ENCODE measurements around the gene FAM83C.

The FAM83C gene

DNA sequence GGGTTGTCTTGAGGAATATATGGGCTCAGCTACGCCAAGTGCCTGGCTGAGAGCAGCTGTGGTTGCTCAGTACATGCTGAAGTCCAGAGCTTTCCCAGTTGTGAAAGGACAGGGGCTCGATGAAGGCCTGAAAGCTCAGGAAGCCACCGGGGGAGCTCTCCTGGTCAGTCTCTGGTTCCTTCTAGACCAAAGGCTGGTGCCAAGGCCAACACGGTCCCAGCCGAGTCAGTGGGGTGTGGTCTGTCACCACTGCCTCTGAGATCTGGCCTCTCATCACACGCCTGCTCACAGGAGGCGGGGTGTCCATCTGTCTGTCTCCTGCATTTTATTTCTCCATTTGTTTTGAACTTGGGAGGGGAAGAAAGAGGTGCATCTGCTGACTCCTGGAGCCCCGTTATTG lies 4.9 kb upstream of the FAM83C start:
- DNase-seq: no peak

DNA sequence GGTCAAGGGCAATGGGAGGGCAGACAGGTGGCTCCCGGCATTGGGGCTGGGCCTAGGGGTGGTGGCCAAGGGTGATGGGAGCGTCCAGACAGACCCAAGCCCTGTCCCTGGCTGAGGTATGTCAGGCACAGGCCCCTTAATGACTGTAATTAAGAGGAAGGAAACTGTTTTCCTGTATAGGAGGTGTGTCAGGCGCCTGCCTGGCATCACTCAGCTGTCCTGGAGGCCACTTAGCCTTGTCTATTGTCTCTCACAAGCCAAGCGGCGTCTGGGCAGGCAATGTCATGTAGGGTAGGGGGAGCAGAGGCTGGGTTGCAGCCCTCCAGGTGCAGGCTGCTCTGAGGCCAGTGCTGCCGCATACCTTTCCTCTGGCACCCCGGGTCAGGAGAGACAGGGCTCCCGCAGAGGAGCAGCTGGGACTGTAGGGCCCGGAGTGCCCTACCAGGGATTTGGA lies 3.9 kb upstream of the FAM83C start:
- DNase-seq: peak in 1 of 2 experiments; percentile 35

DNA sequence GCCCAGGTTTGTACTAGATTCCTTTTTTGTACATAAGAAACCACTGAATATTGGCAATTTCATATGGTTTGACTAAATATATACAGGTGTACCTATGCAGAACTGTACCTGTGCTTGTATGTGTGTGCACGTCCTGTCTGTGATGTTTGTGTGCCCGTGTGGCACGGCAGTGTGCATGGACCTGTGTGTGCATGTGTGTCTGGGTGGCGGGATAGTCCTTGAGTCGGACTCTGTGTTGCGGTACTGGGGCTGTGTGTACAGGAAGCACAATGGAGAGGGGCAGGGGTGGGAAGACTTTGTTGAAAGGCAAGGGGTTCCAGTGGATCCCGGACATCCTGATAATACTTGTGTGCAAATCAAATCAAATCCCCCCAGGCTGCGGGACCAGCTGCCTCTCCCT lies 3.4 kb upstream of the FAM83C start:
- no peak for DNase-seq

DNA sequence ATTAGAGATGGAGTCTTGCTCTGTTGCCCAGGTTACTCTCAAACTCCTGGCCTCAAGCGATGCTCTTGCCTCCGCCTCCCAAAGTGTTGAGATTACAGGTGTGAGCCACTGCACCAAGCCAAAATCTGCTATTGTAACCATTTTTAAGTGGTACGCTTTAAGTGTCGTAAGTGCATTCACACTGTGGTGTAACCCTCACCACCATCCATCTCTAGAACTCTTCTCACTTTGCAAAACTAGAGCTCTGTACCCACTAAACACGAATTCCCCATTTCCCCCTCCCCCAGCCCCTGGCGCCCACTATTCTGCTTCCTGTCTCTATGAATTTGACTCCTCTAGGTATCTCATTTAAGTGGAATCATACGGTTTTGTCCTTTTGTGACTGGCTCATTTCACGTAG lies 2.8 kb upstream of the FAM83C start:
- DNase-seq: no peak

DNA sequence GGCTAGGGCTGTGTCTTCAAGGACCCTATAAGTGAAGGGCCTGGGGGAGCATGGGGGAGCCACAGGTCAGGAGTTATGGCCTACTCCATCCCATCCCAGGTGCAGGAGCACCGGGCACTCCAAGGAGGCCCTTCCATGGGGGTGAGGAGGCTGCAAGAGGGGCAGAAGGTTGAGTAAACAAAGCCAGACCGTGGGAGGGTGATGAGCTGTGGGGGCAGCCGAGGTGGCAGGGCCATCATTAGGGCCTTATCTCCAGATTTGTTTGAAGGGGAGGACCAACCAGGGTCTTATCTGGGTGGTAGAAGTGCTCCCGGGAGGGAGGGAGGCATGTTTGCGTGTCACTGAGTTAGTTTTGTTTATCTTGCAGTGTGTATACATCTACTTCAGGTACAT lies 2.1 kb upstream of the FAM83C start:
- no peak for DNase-seq

DNA sequence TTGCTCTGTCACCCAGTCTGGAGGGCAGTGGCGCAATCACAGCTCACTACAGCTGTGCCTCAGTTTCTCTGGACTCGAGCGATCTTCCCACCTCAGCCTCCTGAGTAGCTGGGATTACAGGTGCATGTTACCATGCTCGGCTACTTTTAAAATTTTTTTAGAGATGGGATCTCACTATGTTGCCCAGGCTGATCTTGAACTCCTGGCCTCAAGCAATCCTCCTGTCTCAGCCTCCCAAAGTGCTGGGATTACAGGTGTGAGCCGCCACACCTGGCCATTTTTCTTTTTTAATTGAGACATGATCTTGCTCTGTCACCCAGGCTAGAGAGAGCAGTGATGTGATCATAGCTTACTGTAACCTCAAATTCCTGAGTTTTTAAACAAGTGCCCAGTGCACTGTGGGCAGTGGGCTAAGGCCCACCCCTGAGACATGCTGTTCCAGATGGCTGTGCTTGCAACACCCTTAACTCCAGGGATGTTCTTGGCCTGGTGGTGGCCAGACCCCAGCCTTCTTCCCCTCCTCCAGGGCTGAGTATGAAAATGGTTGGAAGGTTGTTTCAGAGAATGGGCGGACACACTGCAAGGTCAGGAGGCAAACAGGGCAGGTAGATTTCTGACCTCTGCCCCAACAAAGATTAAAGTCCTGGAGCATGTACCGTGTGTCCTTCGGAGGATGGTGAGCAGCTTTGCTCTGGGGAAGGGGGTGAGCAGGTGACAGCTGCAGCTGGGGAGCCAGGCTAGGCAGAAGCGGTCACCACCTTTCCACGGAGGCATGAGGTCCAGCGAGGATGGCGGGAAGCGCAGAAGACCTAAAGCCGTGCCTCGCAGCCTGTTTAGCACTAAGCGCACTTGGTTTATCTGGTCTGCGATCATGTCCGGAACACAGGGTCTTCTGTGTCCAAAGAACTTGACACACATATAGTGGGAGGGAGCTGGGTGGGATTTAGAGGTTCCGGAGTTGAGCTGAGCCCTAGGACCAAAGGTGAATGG lies 1.4 kb upstream of the FAM83C start:
- DNase-seq: no peak

DNA sequence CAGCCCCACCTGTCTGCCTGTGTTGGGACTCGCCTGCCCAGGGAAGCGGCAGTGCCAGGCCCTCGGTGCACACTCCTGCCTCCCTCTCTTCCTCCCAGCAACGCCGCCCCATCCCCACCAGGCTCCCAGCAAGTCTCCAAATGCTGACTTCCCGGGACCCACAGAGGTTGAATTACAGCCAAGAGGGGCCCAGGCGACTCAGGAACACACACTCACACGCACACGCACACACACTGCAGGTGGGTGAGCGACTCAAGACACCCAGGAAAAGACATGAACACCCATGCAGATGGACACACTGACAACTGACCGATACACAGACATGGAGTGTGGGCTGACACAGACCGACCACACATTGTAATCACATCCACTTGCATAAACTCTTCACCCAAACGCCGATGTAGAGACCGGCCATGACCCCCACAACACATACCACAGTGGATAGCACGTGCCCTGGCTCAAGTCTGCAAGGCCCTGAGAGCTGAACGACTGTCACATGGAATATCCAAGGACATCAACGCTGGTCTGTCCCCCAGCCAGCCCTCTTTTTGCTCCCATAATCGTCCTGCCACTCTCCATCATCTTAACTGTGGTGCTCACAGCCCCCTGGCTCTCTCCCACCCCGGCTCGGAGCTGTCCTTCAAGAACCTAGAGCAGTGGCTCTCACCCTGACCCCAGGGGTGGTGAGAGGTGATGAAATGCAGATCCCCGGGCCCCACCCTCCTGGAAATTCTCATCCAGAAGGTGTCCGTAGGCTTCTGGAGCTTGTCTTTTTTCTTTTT lies 470 bp upstream of the FAM83C start:
- no peak for DNase-seq

DNA sequence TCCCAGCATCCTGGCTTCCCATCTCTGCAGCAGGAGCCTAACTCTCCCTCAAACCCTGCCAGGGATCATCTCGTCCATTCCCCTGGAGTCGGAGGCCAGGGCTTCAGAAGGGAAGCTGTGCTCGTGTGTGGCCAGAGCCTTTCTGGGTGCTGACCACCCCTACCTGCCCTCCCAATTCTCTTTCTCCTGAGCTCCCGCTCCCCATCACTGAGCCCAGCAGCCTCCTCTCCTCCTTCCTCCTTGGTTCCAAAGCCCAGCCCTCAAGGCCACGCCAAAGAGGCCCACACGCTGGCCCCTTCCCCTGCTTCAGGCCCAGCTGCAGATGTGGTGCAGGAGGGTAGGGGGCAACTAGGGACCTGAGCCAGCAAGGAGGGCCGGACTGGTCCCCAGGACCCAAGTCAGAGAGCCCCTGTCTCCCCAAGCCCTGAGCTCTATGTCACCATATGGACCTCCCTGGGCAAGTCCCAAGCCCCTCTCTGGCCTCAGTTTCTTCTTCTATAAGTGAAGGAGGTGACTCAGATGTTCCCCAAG lies 1.3 kb downstream of the FAM83C start:
- no peak for DNase-seq

DNA sequence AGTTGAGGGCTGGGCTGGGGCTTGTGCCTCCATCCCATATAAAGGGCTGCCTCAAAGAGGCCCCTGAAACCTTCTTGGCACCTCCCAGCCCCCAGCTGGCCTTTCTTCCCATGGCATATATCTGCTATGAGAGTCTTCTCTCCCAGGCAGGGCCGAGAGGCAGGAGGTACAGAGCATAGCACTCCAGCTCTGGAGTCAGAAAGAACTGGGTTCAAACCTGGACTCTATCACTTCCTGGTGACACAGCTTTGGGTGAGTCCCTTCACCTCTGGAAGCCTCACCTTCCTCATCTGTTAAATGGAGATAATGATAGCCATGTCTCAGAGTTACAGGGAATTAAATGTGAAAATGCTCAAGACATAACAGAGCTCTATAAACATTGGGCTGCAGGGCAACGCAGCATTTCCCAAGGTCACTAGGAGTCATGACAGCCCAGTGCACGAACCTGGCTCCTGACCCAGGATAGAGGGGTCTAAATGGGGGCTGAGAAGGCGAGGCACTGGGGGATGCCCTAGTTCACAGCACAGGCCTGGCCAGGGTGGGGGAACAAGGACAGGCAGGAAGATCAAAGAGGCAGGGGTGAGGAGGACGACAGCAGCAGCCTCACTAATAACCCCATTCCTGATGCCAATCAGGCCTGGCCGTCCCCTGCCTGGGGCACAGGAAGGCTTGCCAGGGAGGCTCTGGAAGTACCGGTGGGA lies 1.9 kb downstream of the FAM83C start:
- no peak for DNase-seq

DNA sequence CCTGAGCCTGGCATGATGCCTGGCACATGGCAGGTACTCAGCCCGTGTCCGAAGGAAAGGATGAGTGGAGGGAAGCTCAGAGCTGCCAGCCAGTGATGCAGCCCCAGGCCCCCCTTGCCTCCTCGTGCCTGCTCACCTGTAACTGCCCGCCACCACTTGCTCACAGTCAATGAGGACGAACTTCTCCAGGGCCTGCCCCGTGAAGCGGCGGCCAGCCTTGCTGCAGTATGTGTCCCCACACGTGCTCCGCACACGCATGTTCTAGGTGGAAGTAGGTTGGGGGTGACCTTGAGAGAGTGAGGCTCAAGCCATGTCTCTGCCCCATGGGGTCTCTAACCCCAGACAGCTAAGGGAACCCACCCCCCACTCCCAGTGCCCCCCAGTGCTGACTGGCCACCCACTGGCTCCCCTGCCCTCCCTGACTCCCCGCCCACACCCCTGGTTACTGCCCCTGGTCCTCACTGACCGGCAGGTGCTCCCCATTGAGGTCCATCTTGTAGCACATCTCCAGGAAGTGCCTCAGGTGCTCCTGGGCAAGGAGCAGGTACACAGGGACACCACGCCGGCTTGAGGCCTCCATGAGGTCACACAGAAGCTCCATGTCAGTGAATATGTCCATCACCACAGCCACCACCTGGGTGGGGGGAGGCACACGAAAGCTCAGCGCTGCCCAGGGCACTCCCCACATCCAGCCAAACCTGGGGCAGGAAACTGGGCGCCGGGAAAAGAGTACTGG lies 3.7 kb downstream of the FAM83C start:
- no peak for DNase-seq

DNA sequence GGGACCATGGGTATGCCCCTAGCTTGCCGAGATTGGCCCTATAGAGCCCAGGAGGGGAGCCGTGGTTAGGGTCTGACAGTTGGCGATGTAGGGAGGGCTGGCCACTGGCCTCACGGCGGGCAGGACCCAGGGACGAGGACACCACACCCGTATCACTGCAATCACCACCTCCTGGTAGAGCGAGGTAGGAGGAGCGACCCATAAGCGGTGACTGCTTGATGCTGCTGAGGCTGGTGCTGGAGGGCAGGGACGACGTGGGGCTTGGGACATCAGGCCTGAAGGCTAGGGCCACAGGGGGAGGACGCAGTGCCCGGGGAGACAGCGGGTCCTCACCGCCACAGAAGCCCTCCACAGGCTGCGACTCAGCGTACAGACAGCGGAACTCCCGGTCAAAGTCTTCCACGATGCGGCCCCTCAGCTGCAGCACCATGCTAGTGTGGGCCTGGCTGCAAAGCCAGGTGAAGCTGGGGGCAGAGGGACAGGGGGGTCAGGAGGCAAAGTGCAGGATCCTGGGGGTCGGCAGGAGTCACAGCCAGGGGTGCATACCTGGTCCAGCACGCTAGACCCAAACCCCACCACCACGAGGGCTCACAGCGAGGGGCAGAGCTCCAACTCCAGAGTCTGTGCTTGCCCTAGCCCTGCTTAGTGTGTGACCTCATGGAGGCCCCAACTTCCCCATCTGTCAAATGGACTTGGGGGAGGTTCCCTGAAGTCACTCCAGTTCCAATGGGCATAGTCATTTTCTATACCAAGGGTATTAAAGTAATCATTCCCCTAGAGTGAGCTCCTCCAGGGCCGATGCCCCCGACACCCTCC lies 4.5 kb downstream of the FAM83C start:
- DNase-seq: no peak

DNA sequence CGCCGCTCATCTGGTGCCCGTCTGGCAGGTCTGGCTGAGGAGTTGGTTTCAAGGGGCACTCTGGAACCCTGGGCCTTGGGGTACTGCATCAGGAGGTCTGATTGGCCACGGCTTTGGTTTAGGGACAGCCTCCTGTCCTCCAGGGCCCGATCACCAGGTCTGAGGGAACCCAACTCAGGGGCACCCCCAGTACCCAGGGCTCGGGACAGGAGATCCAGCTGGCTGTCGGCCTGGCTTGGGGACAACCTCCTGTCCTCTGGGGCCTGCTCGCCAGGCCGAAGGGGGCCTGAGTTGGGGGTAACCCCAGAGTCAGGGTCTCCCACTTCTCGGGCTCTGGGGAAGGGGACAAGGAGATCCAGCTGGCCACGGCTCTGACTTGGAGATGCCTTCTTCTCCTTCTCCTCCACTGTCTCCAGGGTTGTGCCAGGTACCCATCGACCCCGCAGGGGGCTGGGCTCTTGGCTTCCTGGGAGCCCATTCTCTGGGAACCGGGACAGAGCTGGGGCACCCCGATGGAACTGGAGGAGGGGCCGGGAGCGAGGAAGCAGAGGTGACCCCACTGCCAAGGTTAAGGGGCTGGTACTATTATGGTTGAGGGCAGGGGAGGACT lies 5.2 kb downstream of the FAM83C start:
- DNase-seq: no peak

DNA sequence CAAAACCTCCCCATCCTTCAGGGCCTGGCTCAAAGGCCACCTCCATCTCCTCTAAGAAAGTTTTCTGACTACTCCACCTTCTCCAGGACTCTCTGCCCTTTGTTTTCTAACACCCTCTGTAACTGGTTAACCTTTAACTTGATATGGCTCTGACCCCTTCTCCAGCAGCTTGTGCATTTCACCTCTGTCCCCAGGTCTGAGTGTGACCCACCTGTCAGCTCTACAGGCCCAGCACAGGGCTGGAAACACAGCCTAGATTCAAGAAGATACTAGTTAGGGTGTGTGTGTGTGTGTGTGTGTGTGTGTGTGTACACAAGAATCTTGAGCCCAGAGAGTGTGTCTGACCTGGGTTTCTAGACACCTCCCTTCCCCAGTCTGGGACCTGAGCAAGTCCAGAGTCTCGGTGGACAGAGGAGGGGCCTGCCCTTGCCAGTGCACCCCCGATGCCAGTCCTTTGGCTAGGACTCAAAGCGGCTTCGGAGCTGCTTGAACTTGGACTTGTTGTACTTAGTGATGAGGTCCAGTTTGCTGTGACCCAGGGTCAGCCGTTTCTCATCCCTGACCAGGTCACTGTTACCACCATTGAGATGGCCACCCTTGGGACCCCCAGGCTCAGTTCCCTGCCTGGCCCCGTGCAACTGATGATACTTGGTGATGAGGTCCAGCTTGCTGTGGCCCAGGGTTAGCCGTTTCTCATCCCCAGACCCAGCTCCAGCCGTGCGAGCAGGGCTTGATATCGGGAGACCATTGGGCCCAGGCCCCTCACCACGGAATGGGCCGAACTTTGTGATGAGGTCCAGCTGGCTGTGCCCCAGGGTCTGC lies 5.9 kb downstream of the FAM83C start:
- DNase-seq: no peak

DNA sequence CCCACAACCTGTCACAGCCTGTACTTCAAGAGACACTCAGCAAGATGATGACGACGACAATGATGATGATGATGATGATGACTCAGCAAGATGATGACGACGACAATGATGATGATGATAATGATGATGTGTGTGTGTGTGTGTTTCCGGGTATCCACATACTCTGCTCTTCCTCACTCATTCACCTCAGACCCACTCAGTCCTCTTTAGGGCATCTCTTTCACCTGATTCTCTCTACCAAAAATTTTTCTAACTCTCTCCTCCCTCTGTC lies 6.5 kb downstream of the FAM83C start:
- DNase-seq: no peak

DNA sequence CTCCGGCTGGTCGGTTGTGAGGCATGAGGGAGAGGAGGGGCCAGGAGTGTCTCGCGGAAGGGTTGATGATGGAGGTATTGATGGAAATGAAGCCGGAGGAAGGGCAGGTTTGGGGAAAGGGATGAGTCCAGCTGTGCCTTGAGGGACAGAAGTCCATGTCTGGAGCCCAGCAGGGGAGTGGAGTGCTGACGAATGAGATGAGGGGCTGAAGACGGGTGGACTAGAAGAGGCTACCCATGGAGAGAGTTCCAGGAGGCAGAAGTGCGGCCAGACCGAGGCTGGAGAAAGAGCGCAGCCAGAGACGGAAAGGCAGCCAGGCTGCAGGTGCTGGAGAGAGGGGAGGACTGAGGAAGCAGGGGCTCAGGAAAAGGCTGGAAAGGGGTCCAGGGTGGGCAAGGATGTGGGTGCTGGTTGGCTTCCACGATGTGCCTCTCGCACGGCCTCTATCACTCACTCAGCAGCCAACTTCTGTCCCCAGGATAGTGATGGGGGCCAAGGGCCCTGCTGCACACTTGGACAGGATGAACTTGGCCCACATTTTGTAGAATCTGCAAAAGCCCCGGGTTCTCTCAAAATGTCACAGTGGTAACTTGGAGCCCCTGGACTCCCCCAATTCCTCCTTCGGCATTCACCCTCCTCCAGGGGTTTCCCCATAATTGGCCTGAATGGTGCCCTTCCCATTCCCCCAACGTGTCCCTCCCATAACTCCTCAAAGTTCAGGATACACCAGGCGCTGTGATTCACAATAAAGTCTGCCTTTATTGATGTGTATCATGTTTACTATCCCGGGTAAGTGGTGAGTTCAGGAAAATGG lies 7.0 kb downstream of the FAM83C start:
- no peak for DNase-seq

DNA sequence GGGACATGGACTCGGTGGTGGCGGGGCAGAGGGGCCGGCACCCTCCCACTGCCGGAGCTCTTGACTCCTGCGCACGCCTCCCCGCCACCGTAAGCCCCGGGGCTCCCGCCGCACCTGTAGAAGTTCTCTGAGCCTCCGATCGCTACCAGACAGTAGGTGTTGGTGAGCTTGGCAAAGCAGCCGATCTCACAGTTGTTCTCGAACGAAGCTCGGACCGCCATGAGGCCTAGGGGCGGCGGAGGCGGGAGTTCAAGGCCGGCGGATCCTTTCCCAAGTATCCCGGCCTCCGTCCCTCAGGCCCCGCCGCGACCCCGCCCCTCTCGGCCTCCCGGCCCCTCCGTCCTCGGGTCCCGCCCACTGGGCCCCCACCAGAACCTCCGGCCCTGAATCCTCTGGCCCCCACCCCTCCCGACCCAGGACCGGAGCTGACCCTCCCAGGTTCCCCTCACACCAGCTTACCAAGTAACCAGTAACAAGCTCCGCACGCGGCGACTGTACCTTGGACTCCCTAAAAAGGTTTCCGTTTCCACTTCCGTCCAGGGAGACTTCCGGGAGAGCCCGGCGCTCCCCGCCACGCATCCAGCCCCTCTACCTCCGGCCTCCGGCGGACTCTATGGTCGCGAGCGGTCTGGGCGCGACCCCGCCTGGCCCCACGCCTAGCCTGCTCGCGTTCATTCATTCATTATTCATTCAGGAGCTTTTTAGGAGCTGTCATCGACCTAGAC lies 7.8 kb downstream of the FAM83C start, which contains the start of gene EIF6:
EIF6 (minus strand) TSS at position 506 of the 725 bp plus-strand sequence; CDS start at position 221, 285 bp downstream.
- peak; percentile 83 to 88 for DNase-seq

DNA sequence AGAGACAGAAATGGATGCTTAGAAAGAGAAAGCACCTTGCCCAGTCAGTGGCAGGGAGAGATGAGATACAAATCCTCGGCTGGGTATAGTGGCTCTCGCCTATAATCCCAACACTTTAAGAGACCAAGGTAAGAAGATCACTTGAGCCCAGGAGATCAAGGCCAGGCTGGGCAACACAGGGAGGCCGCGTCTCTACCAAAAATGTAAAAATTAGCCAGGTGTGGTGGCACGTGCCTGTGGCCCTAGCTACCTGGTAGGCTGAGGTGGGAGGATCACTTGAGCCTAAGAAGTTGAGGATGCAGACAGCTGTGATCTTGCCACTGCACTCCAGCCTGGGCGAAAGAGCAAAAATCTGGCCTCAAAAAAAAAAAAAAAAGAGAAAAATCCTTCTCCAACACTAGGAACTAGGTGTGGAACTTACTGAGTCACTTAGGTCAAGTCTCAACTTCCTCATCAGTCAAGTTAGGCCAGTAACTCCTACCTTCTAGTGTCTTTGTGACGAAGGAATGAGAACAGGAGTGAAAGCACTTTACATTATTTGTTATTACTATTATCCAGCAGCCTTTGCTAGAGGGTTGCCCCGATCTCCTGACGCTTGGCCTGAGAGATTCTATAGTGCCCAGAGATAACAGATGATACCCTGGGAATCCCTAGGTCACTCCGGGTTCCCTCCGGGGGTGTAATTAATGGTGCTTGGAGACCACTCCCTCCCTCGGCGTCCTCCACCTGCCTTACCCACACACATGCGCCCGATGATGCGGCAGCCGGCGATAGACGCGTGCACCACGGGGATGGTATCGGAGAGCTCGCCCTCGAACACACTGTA lies 8.6 kb downstream of the FAM83C start:
- DNase-seq: no peak

Data from NCI-H2081 (cell line).